GM18498 (cell line): ENCODE results near the gene LCN15.
"Not testable (repeated sequence)": the region's sequence is repeated elsewhere in the genome, so short reads cannot be mapped to it uniquely, and the experiment has no call there.

Source experiments
- ATAC-seq: cut with Tn5 transposase; IDR thresholded peaks from one replicate; pipeline ENCODE4 v1.9.1; 2021; ENCODE audit warnings: mild to moderate bottlenecking, moderate library complexity; ENCODE audit not compliant: unreplicated experiment

The LCN15 gene

GRCh38 chr9:136756134-136756438 is 8.2 kb downstream of the LCN15 start:
- ATAC-seq, result no peak

GRCh38 chr9:136755302-136756133 is 8.8 kb downstream of the LCN15 start:
- ATAC-seq, result not testable (repeated sequence)

- ATAC-seq, result no peak
Observed at GRCh38 chr9:136754626-136755301, 9.6 kb downstream of the LCN15 start.

- ATAC-seq, result no peak
Observed at GRCh38 chr9:136754059-136754572, 10.2 kb downstream of the LCN15 start.

- ATAC-seq, result no peak
Observed at GRCh38 chr9:136753371-136754058, 10.8 kb downstream of the LCN15 start.

GRCh38 chr9:136751814-136752213 is 12.5 kb downstream of the LCN15 start:
- no peak for ATAC-seq

- no peak for ATAC-seq
Observed at GRCh38 chr9:136751244-136751643, 13.1 kb downstream of the LCN15 start.

GRCh38 chr9:136750526-136750925 is 13.8 kb downstream of the LCN15 start:
- no peak for ATAC-seq

- ATAC-seq, result no peak
Observed at GRCh38 chr9:136748666-136749611, 15.4 kb downstream of the LCN15 start.

- ATAC-seq, result no peak
Observed at GRCh38 chr9:136748201-136748600, 16.1 kb downstream of the LCN15 start, which contains the start of gene LCN6. Gene LCN6, minus strand, starts transcription at chr9:136748525. Its CDS starts 42 bp downstream, at chr9:136748483.

- ATAC-seq, result no peak
Observed at GRCh38 chr9:136747161-136748060, 16.9 kb downstream of the LCN15 start.

GRCh38 chr9:136746621-136747020 is 17.7 kb downstream of the LCN15 start:
- ATAC-seq, result no peak

GRCh38 chr9:136746155-136746490 is 18.2 kb downstream of the LCN15 start:
- no peak for ATAC-seq

GRCh38 chr9:136745389-136746154 is 18.7 kb downstream of the LCN15 start:
- ATAC-seq, result no peak

- no peak for ATAC-seq
Observed at GRCh38 chr9:136744773-136745172, 19.5 kb downstream of the LCN15 start.

GRCh38 chr9:136743639-136744211 is 20.6 kb downstream of the LCN15 start:
- no peak for ATAC-seq

GRCh38 chr9:136742591-136743391 is 21.5 kb downstream of the LCN15 start, which contains the start of gene LCN10:
Gene LCN10, minus strand, starts transcription at chr9:136742940. Its CDS starts 37 bp downstream, at chr9:136742903.
- ATAC-seq, result no peak
